ENCODE results near the gene SNED1. TPM values are rescaled to one million over a fixed set of nuclear protein-coding genes. Genes with fewer than 3 reads are reported as not detected.

Gene SNED1
- total RNA-seq, 1 donor from 2014 or later, result 2.3 TPM

- DNase-seq (ENCODE audit: low spot score), result no peak
- no peaks in the 10 kb centered on the region for H3K4me1 Mint-ChIP-seq (ENCODE audit: unreplicated experiment)
- no peaks in the 10 kb centered on the region for H3K9me3 Mint-ChIP-seq (ENCODE audit: unreplicated experiment)
These were observed 45.7 kb upstream of the SNED1 start for GRCh38 chr2:240952496-240953246.

GRCh38 chr2:240953426-240954410 lies 44.7 kb upstream of the SNED1 start:
- Mint-ChIP-seq H3K4me1 (ENCODE audit: unreplicated experiment) (no peaks in the 10 kb centered on the region), H3K9me3 (ENCODE audit: unreplicated experiment) (no peaks in the 10 kb centered on the region), H3K27me3 (ENCODE audit: unreplicated experiment) (peaks cover 8% of the 10 kb centered on the region), H3K27ac (ENCODE audit: unreplicated experiment) (no peak overlapping the region), H3K36me3 (ENCODE audit: low read depth, unreplicated experiment) (no peaks in the 10 kb centered on the region), H3K4me3 (ENCODE audit: unreplicated experiment) (no peak overlapping the region)
- TF ChIP-seq CTCF (IDR thresholded peaks at IDR 0.05; ENCODE audit: unreplicated experiment), result no peak
- DNase-seq (ENCODE audit: low spot score), result no peak

More at GRCh38 chr2:240952496-240953246, 45.7 kb upstream of the SNED1 start:
- H3K36me3 Mint-ChIP-seq (ENCODE audit: low read depth, unreplicated experiment), result no peaks in the 10 kb centered on the region
- peaks cover 13% of the 10 kb centered on the region for H3K27me3 Mint-ChIP-seq (ENCODE audit: unreplicated experiment)
- no peak for TF ChIP-seq CTCF (IDR thresholded peaks at IDR 0.05; ENCODE audit: unreplicated experiment)
- no peak overlapping the region for H3K4me3 Mint-ChIP-seq (ENCODE audit: unreplicated experiment)
- no peak overlapping the region for H3K27ac Mint-ChIP-seq (ENCODE audit: unreplicated experiment)

- no peaks in the 10 kb centered on the region for H3K36me3 Mint-ChIP-seq (ENCODE audit: low read depth, unreplicated experiment)
- no peak overlapping the region for H3K27ac Mint-ChIP-seq (ENCODE audit: unreplicated experiment)
- H3K27me3 Mint-ChIP-seq (ENCODE audit: unreplicated experiment), result peaks cover 8% of the 10 kb centered on the region
- no peak overlapping the region for H3K4me3 Mint-ChIP-seq (ENCODE audit: unreplicated experiment)
- TF ChIP-seq CTCF (IDR thresholded peaks at IDR 0.05; ENCODE audit: unreplicated experiment), result no peak
- no peak for DNase-seq (ENCODE audit: low spot score)
- H3K4me1 Mint-ChIP-seq (ENCODE audit: unreplicated experiment), result no peaks in the 10 kb centered on the region
- no peaks in the 10 kb centered on the region for H3K9me3 Mint-ChIP-seq (ENCODE audit: unreplicated experiment)
These were observed 43.7 kb upstream of the SNED1 start for GRCh38 chr2:240954436-240955305.

GRCh38 chr2:240955306-240956170 lies 42.9 kb upstream of the SNED1 start:
- no peaks in the 10 kb centered on the region for H3K36me3 Mint-ChIP-seq (ENCODE audit: low read depth, unreplicated experiment)
- no peak for DNase-seq (ENCODE audit: low spot score)
- no peak overlapping the region for H3K4me3 Mint-ChIP-seq (ENCODE audit: unreplicated experiment)
- peaks cover 8% of the 10 kb centered on the region for H3K27me3 Mint-ChIP-seq (ENCODE audit: unreplicated experiment)
- no peak for TF ChIP-seq CTCF (IDR thresholded peaks at IDR 0.05; ENCODE audit: unreplicated experiment)
- no peak overlapping the region for H3K27ac Mint-ChIP-seq (ENCODE audit: unreplicated experiment)
- H3K4me1 Mint-ChIP-seq (ENCODE audit: unreplicated experiment), result no peaks in the 10 kb centered on the region
- H3K9me3 Mint-ChIP-seq (ENCODE audit: unreplicated experiment), result no peaks in the 10 kb centered on the region
